ENCODE measurements around the gene CHST1.

Gene CHST1

DNA sequence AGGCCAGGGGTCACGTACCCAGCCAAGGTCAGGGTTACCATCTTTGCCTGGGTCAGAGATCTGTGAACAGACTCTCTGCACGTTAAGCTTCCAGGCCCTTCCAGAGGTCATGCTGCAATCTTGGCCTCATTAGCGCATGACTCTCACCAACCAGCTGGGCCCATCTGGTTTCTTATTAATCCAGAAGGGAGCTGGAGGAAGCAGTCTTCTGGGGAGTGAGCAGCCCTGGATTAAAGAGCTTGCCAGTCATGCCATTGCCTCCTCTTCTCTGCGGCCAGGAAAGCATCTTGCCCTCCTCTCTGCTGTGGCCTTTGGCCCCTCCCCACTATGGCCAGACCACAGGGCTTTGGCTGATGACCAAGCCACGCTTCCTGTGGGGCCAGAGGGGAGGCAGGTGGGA lies 57.4 kb downstream of the CHST1 start:
- DNase-seq (ENCODE audit: low read depth, low spot score), result no peak

DNA sequence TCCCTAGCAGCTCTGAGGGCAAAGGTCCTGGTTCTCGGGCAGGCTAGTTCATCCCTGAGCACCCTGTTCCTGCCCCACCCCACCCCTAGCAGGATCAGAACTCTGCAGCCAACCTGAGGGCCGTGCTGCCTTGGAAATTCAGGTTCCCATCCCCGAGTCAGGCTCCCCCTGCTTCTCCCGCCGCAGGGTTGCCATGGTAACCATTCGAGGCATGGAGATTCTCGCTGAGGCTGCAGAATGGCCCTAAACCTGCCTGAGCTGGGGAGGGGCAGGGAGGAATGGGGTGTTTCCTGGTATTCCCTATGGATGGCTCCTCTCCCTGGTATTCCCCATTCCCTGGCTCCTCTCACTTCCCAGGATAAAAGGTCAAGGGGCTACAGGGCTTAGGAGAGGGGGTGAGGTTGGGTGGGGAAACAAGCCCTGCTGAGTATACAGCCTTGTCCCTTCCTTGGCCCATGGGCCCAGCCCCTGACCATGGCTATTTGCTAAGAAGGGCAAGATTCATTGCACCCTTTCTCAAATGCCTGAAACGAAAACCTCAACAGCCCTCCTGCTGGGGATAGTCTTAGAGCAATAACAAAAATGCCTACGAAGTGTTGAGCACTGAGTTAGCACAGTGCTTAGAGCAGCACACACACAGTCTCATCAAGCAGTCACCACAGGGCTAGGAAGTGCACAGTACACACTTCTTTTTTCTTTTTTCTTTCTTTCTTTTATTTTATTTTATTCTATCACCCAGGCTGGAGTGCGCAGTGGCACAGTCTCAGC lies 58.7 kb downstream of the CHST1 start:
- DNase-seq (ENCODE audit: low read depth, low spot score), result no peak

DNA sequence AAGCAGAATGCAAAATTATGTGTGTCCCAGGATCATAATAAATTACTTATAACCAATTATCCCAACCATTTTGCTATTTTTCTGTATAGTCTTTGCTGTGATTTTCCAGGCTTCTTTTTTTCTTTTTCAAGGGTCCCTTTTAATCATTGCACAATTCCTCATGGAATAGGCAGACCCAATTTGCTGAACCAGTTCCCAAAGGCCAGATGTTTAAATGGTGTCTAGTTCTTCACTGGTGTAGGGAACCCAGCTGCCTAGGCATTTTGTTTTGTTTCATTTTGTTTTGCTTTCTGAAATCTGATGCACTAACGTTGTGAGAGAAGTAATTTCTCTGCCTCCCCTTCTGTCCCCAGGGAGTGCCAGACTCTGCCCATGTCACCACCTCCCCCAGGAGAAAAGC lies 60.4 kb downstream of the CHST1 start:
- DNase-seq (ENCODE audit: low read depth, low spot score), result no peak

DNA sequence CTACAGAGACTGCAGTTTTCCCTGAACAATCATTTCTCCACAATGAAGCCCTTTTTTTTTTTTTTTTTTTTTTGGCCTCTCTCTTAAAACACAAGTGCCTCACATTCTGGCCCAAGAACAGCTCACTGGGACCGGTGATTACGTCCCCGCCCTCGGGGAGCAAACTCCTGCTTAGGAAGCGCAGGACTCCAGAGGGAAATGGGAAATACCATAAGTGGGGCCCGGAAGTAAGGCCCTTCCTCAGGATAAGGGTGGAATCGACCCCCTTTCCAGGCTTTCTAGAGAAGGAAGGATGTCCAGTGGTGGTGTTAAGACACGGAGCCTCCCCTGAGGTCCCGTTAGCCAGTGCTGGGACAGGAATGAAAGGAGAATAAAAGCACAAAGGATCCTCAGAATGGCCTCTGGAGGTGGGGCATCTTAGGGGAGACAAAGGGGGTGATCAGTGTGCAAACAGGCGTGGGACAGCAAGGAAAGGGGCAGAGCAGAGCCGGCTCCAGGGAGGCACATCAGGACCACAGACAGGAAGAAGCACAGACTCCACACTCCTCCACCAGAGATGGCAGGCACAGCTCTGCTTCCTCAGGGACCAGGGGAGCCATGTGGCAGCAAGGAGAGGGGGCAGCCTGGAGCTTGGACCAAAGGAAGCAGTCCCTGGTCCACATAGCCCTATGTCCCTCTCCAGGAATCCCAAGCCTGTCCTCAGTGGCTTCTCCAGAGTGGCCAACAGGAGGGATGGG lies 61.3 kb downstream of the CHST1 start:
- no peak for DNase-seq (ENCODE audit: low read depth, low spot score)

DNA sequence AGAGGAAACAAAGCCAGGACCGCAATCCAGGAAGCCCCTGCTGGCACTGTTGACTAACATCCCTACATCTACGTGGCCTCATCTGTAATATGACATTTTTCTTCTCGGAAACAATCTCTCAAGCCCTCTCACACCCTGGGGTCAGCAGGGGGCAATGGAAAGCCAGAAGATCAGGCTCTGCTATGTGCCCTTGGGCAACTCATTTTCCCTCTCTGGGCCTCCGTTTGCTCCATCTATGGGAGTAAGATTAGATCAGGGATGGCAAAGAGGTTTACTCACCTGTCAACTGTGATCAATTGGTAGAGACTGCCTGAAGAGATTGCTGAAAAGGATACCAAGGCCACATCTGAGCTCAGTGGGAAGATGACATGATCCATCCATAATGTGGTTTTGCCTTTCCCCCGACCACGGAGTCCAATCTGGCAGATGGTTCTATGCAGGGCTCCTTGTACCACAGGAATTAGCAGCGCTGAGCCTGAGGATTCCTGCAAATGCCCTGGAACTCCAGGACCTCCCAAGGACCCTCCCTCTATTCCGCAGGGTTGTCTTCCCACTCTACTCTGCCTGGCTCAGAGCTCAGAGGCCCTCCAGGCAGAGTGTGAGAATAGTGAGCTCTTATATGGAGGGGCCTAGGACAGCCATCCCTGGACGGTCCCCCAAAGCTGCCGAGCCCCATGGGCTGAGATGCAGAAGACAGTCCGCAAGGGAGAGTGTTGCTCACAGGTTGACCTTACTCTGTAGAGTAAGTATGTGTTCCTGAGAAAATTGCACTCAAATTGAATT lies 66.1 kb downstream of the CHST1 start:
- DNase-seq (ENCODE audit: low read depth, low spot score), result no peak

Data from smooth muscle cell of the brain vasculature (primary cell).